Dermis lymphatic vessel endothelial cell (primary cell): ENCODE data around the gene AKAP5. TPM values are rescaled to one million over a fixed set of nuclear protein-coding genes. Genes with fewer than 3 reads are reported as not detected.

Experiments
- total RNA-seq: library from RNA; depleted of rRNA; stranded (reverse); fragments of >200 nt; gene quantifications from 2 replicates; pipeline ENCODE4 v1.2.1, GENCODE V29; 2014

The AKAP5 gene
- 0.09 and 0.11 TPM in 2 replicates for total RNA-seq

DNA sequence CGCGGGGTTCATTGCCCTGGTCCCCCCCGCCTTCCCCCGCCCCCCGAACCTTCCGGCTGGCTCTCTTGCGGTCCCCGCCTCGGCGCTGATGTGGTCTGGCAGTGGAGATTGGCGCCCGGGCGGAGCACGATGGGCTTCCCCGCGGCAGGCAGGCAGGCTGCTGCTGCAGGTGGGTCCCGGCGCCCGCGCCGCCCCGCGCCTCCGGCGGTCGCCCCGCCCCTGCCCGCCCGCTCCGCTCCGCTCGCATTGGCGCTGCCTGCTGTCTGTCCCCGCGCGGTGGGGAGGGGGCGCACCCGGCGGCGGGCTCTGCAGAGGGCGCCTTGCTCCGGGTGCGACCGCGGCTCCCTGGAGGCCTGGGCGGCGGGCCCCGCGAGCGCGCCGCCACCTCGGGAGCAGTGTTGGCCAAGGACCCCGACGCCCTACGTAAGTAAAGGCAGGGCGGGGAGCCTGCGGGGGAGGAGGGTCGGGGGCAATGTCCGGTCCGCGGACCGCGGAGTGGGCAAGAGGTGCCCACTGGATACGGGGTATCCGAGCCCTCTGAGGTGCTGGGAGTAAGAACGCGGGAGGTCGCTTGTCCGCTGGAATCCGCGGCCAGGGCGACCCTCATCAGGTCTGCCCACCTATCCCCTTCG is at the start of gene AKAP5:
TSS of gene AKAP5 (plus strand) at position 309 of the 632 bp plus-strand sequence. CDS start 2,896 bp downstream, outside the sequence.

GRCh38 chr14:64503434-64504309 is 38.4 kb downstream of the AKAP5 start, which contains the start of gene ZBTB25:
Gene ZBTB25, minus strand, starts transcription at chr14:64503838. Its CDS starts 13,305 bp downstream, at chr14:64490533.

DNA sequence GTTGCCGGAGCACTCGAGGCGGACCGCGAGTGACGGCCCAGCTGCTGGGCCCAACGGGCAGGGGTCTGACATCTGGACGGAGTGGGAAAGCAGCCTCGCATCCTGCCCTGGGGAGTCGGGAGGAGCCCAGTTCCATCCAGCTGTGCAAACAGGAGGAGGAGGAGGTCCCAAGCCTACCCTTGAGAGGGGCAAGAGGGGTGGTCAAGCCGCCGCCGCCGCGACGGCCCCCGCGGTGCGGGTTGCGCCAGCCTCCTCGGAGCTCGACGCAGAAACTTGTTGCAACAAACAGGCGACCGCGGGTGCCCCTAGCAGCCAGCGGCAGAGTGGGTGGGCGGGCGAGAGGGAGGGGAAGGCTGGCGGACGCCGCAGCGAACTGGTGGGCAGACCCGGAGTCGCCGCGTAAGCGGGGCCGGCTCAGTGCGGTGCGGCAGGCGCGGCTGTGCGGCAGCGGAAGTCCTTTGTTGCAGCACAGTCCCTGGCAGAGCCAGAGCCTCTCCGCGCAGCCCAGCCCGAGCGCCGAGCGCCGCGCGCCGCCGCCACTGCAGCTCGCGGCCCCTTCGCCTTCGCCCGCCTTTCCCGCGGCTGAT is 39.1 kb downstream of the AKAP5 start, which contains the start of gene ZBTB1:
TSS of gene ZBTB1 (plus strand) at position 461 of the 587 bp plus-strand sequence. CDS start 16,735 bp downstream, outside the sequence.

Other genes with a start within 250 kb of the AKAP5 start
- under 0.01 and 0.11 TPM in 2 replicates for gene ESR2, start 171.1 kb upstream of the AKAP5 start, total RNA-seq
- 27.8 and 35.8 TPM in 2 replicates for gene MTHFD1, start 77.1 kb upstream of the AKAP5 start, total RNA-seq
- gene ZBTB25, start 38.3 kb downstream of the AKAP5 start, total RNA-seq, result 3.3 and 4.2 TPM in 2 replicates
- gene ZBTB1, start 39.3 kb downstream of the AKAP5 start, total RNA-seq, result 45.7 and 60.2 TPM in 2 replicates
- 2.3 and 7.2 TPM in 2 replicates for gene HSPA2, start 75.2 kb downstream of the AKAP5 start, total RNA-seq
- gene PPP1R36, start 84.5 kb downstream of the AKAP5 start, total RNA-seq, result 0.54 and 0.60 TPM in 2 replicates
- gene PLEKHG3, start 238.9 kb downstream of the AKAP5 start, total RNA-seq, result 6.1 and 11.0 TPM in 2 replicates